Neuronal stem cell (in vitro differentiated cells): ENCODE results near the gene REEP3.

Experiments used
- DNase-seq: peaks from one replicate; pipeline ENCODE4 v3.0.0-alpha.2; 2013; ENCODE audit warnings: low spot score
- H2AFZ ChIP-seq: one replicate; pipeline ENCODE4 v1.6.1; 2013; ENCODE audit warnings: mild to moderate bottlenecking, low read length, inconsistent platforms
- H2AK5ac ChIP-seq: 2 replicates; pipeline ENCODE4 v1.6.1; 2013; ENCODE audit warnings: low read depth, mild to moderate bottlenecking, inconsistent platforms, low read length, moderate library complexity, mixed read lengths
- H2BK120ac ChIP-seq: 2 replicates; pipeline ENCODE4 v1.6.1; 2013; ENCODE audit warnings: low read depth, mild to moderate bottlenecking, inconsistent platforms, low read length, moderate library complexity, mixed read lengths
- H2BK12ac ChIP-seq: one replicate; pipeline ENCODE4 v1.6.1; 2013; ENCODE audit warnings: low read length, inconsistent platforms
- H2BK15ac ChIP-seq: 2 replicates; pipeline ENCODE4 v1.6.1; 2013; ENCODE audit warnings: mild to moderate bottlenecking, low read length, inconsistent platforms, mixed read lengths
- H2BK5ac ChIP-seq: one replicate; pipeline ENCODE4 v1.6.1; 2013; ENCODE audit warnings: inconsistent platforms, mild to moderate bottlenecking, low read length, moderate library complexity
- H3K14ac ChIP-seq: one replicate; pipeline ENCODE4 v1.6.1; 2013; ENCODE audit warnings: low read length, inconsistent platforms
- H3K18ac ChIP-seq: 2 replicates; pipeline ENCODE4 v1.6.1; 2013; ENCODE audit warnings: low read length, inconsistent platforms
- H3K23ac ChIP-seq: 2 replicates; pipeline ENCODE4 v1.6.1; 2013; ENCODE audit warnings: low read depth, mild to moderate bottlenecking, mixed read lengths, low read length, inconsistent platforms; ENCODE audit not compliant: poor library complexity
- H3K27ac ChIP-seq: replicated peaks from 3 replicates; pipeline ENCODE4 v1.5.1; 2013; ENCODE audit warnings: low read length, inconsistent platforms
- H3K27me3 ChIP-seq, 3 experiments: 2 replicates each; pipeline ENCODE4 v1.6.1; 2013; ENCODE audit warnings: low read length in 3 of 3, mild to moderate bottlenecking in 2 of 3, inconsistent platforms in 1 of 3, low read depth in 1 of 3, mixed read lengths in 1 of 3, moderate library complexity in 1 of 3; ENCODE audit not compliant: control insufficient read depth in 3 of 3, insufficient read depth in 3 of 3
- H3K36me3 ChIP-seq, 2 donors: replicated peaks in 1 of 2; 2 replicates each; pipeline ENCODE4 v1.6.1; 2013; ENCODE audit warnings: low read length in 2 of 2; ENCODE audit not compliant: control insufficient read depth in 2 of 2, insufficient read depth in 2 of 2
- H3K4ac ChIP-seq: 2 replicates; pipeline ENCODE4 v1.6.1; 2013; ENCODE audit warnings: inconsistent platforms, mild to moderate bottlenecking, low read length, moderate library complexity
- H3K4me1 ChIP-seq, 2 donors: 1 replicate in 1 of 2; 2 replicates in 1 of 2; pipeline ENCODE4 v1.6.1; 2013; ENCODE audit warnings: low read length in 2 of 2, low read depth in 1 of 2; ENCODE audit not compliant: control insufficient read depth in 2 of 2, insufficient read depth in 1 of 2
- H3K4me2 ChIP-seq: one replicate; pipeline ENCODE4 v1.6.1; 2013; ENCODE audit warnings: mild to moderate bottlenecking, low read length, inconsistent platforms; ENCODE audit not compliant: insufficient read depth, poor library complexity, severe bottlenecking
- H3K4me3 ChIP-seq, 2 donors: 2 replicates each; pipeline ENCODE4 v1.5.1; 2013; ENCODE audit warnings: low read length in 2 of 2, mild to moderate bottlenecking in 2 of 2, inconsistent platforms in 1 of 2, moderate library complexity in 1 of 2
- H3K79me1 ChIP-seq: one replicate; pipeline ENCODE4 v1.6.1; 2013; ENCODE audit warnings: low read depth, mild to moderate bottlenecking, inconsistent platforms, low read length, moderate library complexity
- H3K9ac ChIP-seq: one replicate; pipeline ENCODE4 v1.6.1; 2013; ENCODE audit warnings: mild to moderate bottlenecking, low read depth, low read length, inconsistent platforms; ENCODE audit not compliant: poor library complexity
- H3K9me3 ChIP-seq, 2 donors: replicated peaks in 1 of 2; 2 replicates each; pipeline versions ENCODE3 to v1.6.1; 2013; ENCODE audit warnings: low read length in 2 of 2, mild to moderate bottlenecking in 2 of 2, inconsistent platforms in 1 of 2, low read depth in 1 of 2, mixed read lengths in 1 of 2, moderate library complexity in 1 of 2; ENCODE audit not compliant: control insufficient read depth in 2 of 2, insufficient read depth in 1 of 2
- H4K8ac ChIP-seq: one replicate; pipeline ENCODE4 v1.6.1; 2013; ENCODE audit warnings: low read depth, mild to moderate bottlenecking, inconsistent platforms, low read length, moderate library complexity
- H4K91ac ChIP-seq: one replicate; pipeline ENCODE4 v1.6.1; 2013; ENCODE audit warnings: low read length, low read depth, mild to moderate bottlenecking, inconsistent platforms; ENCODE audit not compliant: poor library complexity
- whole genome bisulfite sequencing, 2 donors: extraction: QIAGEN DNeasy Blood & Tissue Kit; methylation state at CpG; one replicate each; pipeline ENCODE4 v1.1.7; 2013; ENCODE audit warnings: missing lambda C conversion rate in 2 of 2, mixed read lengths in 1 of 2; ENCODE audit not compliant: insufficient read length in 2 of 2, insufficient replicate concordance in 1 of 2; ENCODE audit errors: extremely low coverage in 2 of 2; 5-methylcytosine and 5-hydroxymethylcytosine counted together

REEP3 gene

DNA sequence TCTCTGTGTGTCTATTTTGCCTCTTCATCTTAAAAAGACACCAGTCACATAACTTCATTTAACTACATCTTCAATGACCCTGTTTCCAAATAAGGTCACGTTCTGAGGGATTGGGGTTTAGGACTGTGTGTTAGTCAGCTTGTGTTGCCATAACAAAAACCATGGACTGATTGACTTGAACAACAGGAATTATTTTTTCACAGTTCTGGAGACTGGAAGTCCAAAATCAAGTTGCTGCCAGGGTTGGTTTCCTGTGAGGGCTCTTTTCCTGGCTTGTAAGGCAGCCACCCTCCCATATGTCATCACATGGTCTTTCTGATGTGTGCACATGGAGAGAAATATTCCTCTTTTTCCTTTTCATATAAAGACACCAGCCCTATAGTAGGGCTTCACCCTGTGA is 55.3 kb downstream of the REEP3 start:
- no peak for DNase-seq
- H3K4ac ChIP-seq: no peak overlapping the region
- no peak overlapping the region for H4K8ac ChIP-seq
- H3K36me3 ChIP-seq: peaks cover 3 to 17% of the 10 kb centered on the region in 2 donors
- no peak overlapping the region for H4K91ac ChIP-seq
- H2AK5ac ChIP-seq: no peak overlapping the region
- no peak overlapping the region for H3K23ac ChIP-seq
- peaks cover 0 to 10% of the 10 kb centered on the region in 2 donors for H3K4me1 ChIP-seq
- H3K9me3 ChIP-seq: peaks cover 0 to 8% of the 10 kb centered on the region in 2 donors
- H2BK12ac ChIP-seq: no peak overlapping the region
- H3K4me2 ChIP-seq: no peak overlapping the region
- no peak overlapping the region for H3K14ac ChIP-seq
- H2BK120ac ChIP-seq: no peak overlapping the region
- H3K27me3 ChIP-seq: no peaks in the 10 kb centered on the region
- no peak overlapping the region for H3K18ac ChIP-seq
- no CpG with 5 or more reads among the region's 1 CpG for WGBS, 2 donors
- H3K27ac ChIP-seq: no peak overlapping the region
- no peak overlapping the region for H2AFZ ChIP-seq
- H2BK15ac ChIP-seq: no peak overlapping the region
- H2BK5ac ChIP-seq: no peak overlapping the region
- H3K4me3 ChIP-seq: no peak overlapping the region
- no peaks in the 10 kb centered on the region for H3K79me1 ChIP-seq
- H3K9ac ChIP-seq: no peak overlapping the region

DNA sequence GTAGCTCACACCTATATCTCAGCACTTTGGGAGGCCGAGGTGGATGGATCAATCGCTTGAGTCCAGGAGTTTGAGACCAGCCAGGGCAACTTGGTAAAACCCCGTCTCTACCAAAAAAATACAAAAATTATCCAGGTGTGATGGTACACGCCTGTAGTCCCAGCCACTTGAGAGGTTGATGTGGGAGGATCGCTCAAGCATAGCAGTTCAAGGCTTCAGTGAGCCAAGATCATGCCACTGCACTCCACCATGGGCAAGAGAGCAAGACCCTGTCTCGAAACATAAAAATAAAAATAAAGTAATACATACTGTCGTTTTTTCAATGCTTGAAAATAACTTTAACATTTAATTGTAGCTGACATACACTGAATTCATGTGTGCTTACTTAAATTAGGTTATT is 57.3 kb downstream of the REEP3 start:
- no peak overlapping the region for H3K27ac ChIP-seq
- no peak overlapping the region for H3K18ac ChIP-seq
- peaks cover 0 to 8% of the 10 kb centered on the region in 2 donors for H3K9me3 ChIP-seq
- no peak for DNase-seq
- no peak overlapping the region for H3K14ac ChIP-seq
- H3K4me3 ChIP-seq: no peak overlapping the region
- no peak overlapping the region for H3K4ac ChIP-seq
- H4K8ac ChIP-seq: no peak overlapping the region
- H2BK15ac ChIP-seq: no peak overlapping the region
- H3K4me1 ChIP-seq: peaks cover 0 to 2% of the 10 kb centered on the region in 2 donors
- H3K27me3 ChIP-seq: no peaks in the 10 kb centered on the region
- H2AK5ac ChIP-seq: no peak overlapping the region
- H3K79me1 ChIP-seq: no peaks in the 10 kb centered on the region
- no peak overlapping the region for H3K4me2 ChIP-seq
- H2BK12ac ChIP-seq: no peak overlapping the region
- no peak overlapping the region for H3K9ac ChIP-seq
- H3K36me3 ChIP-seq: peaks cover 3 to 14% of the 10 kb centered on the region in 2 donors
- no peak overlapping the region for H3K23ac ChIP-seq
- H2AFZ ChIP-seq: no peak overlapping the region
- no peak overlapping the region for H2BK120ac ChIP-seq
- no peak overlapping the region for H4K91ac ChIP-seq
- WGBS, 2 donors: no CpG with 5 or more reads among the region's 7 CpGs
- no peak overlapping the region for H2BK5ac ChIP-seq

DNA sequence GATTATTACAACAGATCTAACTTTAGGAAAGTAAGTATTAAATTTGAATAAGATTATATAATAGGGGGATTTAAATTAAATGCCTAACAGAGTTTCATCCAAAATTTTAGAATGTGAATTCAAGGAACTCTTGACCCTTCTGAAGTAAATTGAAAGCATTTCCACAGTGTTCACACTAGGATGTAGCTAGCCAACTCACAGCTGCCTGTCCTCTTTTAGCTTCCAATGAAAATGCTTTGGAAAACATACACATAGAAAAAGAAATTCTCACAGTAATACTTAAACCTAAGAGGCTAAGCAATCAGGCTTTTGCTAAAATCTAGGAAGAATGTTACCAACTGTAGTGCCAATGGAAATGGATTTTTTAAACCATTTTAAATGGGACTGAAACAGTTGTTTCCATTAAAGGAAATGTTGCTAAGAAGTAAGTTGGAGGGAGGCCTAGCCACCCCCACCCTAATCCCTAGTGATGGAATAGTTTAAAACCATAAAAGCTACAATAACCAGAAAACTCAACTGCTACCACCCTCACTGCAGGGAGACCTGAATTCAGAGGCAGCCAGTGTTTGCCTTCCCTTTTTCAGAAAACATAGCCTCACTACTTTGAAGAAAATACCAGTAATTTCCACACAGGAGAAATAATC is 58.3 kb downstream of the REEP3 start:
- H4K91ac ChIP-seq: no peak overlapping the region

DNA sequence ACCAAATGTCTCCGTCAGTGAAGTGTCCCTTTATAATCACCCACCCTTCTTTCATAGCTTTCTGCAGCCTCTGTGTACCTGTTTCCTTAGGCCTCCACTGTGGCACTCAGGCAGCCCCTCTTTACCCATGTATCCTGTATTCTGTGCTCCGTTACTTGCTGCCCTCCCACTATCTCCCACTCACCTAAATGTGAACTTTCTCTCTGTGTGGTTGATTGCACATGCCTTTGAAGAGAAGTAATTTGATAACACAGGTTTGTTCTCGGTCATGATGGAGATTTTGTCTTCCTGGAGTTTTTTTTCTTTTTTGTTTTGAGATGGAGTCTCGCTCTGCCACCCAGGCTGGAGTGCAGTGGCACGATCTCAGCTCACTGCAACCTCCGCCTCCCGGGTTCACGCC is 61.5 kb downstream of the REEP3 start:
- H2BK120ac ChIP-seq: no peak overlapping the region
- no peak overlapping the region for H4K8ac ChIP-seq
- no peak for DNase-seq
- no peak overlapping the region for H4K91ac ChIP-seq
- no CpG with 5 or more reads among the region's 8 CpGs for WGBS, 2 donors
- H2AFZ ChIP-seq: no peak overlapping the region
- no peak overlapping the region for H3K4ac ChIP-seq
- no peak overlapping the region for H2BK15ac ChIP-seq
- no peaks in the 10 kb centered on the region for H3K27me3 ChIP-seq
- H3K14ac ChIP-seq: no peak overlapping the region
- no peak overlapping the region for H3K23ac ChIP-seq
- no peak overlapping the region for H3K18ac ChIP-seq
- no peaks in the 10 kb centered on the region for H3K4me1 ChIP-seq
- no peaks in the 10 kb centered on the region for H3K36me3 ChIP-seq
- no peak overlapping the region for H3K27ac ChIP-seq
- H3K9ac ChIP-seq: no peak overlapping the region
- no peak overlapping the region for H2BK5ac ChIP-seq
- no peaks in the 10 kb centered on the region for H3K79me1 ChIP-seq
- H3K4me2 ChIP-seq: no peak overlapping the region
- no peaks in the 10 kb centered on the region for H3K9me3 ChIP-seq
- H2AK5ac ChIP-seq: no peak overlapping the region
- no peak overlapping the region for H3K4me3 ChIP-seq
- no peak overlapping the region for H2BK12ac ChIP-seq

More for the DNA sequence above, 58.3 kb downstream of the REEP3 start:
- Histone ChIP-seq H3K4me2 (no peak overlapping the region), H3K14ac (no peak overlapping the region), H3K23ac (no peak overlapping the region), H3K27ac (no peak overlapping the region), H2AFZ (no peak overlapping the region), H3K4me3 (no peak overlapping the region), H2BK12ac (no peak overlapping the region), H3K9ac (no peak overlapping the region), H3K4ac (no peak overlapping the region), H3K9me3 (peaks cover 0 to 8% of the 10 kb centered on the region in 2 donors), H2BK120ac (no peak overlapping the region), H4K8ac (no peak overlapping the region), H3K27me3 (no peaks in the 10 kb centered on the region), H3K18ac (no peak overlapping the region), H3K36me3 (peaks cover 3 to 14% of the 10 kb centered on the region in 2 donors), H2BK15ac (no peak overlapping the region), H2AK5ac (no peak overlapping the region), H2BK5ac (no peak overlapping the region), H3K79me1 (no peaks in the 10 kb centered on the region), H3K4me1 (no peaks in the 10 kb centered on the region)
- DNase-seq: no peak
